AG09319 (cell line): ENCODE measurements around the gene MMEL1.

ENCODE experiments used
- DNase-seq: peaks from one replicate; pipeline ENCODE4 v3.0.0-alpha.2; 2010; ENCODE audit warnings: low read depth; ENCODE audit errors: extremely low read depth
- TF ChIP-seq, protein P1 (sequence below): IDR thresholded peaks from 2 replicates; pipeline ENCODE4 v1.5.1; 2011; ENCODE audit warnings: low read depth, mild to moderate bottlenecking, inconsistent platforms, low read length, moderate library complexity

The MMEL1 gene

GRCh38 chr1:2602311-2602835 is 30.4 kb downstream of the MMEL1 start:
- no peak for DNase-seq
- TF ChIP-seq, protein P1, sequence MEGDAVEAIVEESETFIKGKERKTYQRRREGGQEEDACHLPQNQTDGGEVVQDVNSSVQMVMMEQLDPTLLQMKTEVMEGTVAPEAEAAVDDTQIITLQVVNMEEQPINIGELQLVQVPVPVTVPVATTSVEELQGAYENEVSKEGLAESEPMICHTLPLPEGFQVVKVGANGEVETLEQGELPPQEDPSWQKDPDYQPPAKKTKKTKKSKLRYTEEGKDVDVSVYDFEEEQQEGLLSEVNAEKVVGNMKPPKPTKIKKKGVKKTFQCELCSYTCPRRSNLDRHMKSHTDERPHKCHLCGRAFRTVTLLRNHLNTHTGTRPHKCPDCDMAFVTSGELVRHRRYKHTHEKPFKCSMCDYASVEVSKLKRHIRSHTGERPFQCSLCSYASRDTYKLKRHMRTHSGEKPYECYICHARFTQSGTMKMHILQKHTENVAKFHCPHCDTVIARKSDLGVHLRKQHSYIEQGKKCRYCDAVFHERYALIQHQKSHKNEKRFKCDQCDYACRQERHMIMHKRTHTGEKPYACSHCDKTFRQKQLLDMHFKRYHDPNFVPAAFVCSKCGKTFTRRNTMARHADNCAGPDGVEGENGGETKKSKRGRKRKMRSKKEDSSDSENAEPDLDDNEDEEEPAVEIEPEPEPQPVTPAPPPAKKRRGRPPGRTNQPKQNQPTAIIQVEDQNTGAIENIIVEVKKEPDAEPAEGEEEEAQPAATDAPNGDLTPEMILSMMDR, result no peak

- TF ChIP-seq, protein P1, result no peak
- no peak for DNase-seq
Measured at GRCh38 chr1:2601721-2602303, 31.0 kb downstream of the MMEL1 start.

- TF ChIP-seq, protein P1, result no peak
- no peak for DNase-seq
Measured at GRCh38 chr1:2598329-2598931, 34.4 kb downstream of the MMEL1 start.

GRCh38 chr1:2597441-2598328 is 35.1 kb downstream of the MMEL1 start:
- no peak for DNase-seq

GRCh38 chr1:2596530-2597333 is 36.1 kb downstream of the MMEL1 start:
- DNase-seq, result no peak
- TF ChIP-seq, protein P1, result no peak

More at GRCh38 chr1:2597441-2598328, 35.1 kb downstream of the MMEL1 start:
- TF ChIP-seq, protein P1, result no peak

DNA sequence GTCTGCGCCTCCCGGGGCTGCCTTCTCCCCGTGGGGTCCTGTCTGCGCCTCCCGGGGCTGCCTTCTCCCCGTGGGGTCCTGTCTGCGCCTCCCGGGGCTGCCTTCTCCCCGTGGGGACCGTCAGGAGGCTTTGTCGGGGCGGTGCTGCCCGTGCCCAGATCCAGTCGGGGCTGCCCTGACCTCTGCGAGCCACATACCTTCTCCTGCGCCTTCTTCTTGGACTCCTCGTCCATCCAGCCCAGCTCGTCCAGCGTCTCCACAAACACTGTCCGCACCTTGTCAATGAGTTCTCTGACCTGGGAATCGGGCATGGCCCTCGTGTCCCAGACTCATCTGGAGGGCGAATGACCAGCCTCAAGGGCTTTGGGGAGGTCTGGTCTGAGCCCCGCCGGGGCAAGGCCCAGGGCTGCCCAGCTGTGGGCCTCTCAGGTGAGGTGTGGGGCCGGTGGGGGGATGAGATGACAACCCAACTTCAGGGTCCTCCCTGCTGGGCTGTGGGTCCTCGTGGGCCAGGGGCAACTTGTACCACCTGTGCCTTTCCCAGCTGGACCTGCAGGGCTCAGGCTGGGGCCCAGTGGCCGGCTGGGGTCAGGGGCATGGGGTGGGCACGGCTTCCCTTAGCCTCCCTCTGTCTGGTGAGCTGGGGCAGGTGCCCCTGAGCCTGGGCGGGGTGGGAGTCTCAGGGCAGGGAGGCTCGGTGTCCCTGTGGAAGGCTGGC is 36.8 kb downstream of the MMEL1 start:
- TF ChIP-seq, protein P1, result no peak

More for the DNA sequence above, 36.8 kb downstream of the MMEL1 start:
- no peak for DNase-seq
